PFSK-1 (cell line): ENCODE measurements around the gene COX6A1.

Experiments used
- FOXP2 ChIP-seq: optimal IDR thresholded peaks from 2 replicates; pipeline ENCODE3; 2011; ENCODE audit warnings: borderline replicate concordance, control low read depth, inconsistent platforms; ENCODE audit not compliant: insufficient read depth; ENCODE audit errors: extremely low read length, extremely low read depth
- POLR2AphosphoS5 ChIP-seq: IDR thresholded peaks from 2 replicates; pipeline ENCODE4 v1.6.1; 2012; ENCODE audit warnings: low read depth, mild to moderate bottlenecking, control low read depth, low read length, moderate library complexity
- REST ChIP-seq, 2 experiments: IDR thresholded peaks; 2 replicates each; pipeline versions ENCODE4 v1.6.1 to v1.8.0; 2011 to 2012; ENCODE audit warnings: low read depth in 2 of 2, low read length in 2 of 2, control low read depth in 1 of 2, inconsistent platforms in 1 of 2, mild to moderate bottlenecking in 1 of 2, moderate library complexity in 1 of 2; ENCODE audit not compliant: insufficient read depth in 1 of 2
- SIN3A ChIP-seq: IDR thresholded peaks from 2 replicates; pipeline ENCODE4 v1.6.1; 2012; ENCODE audit warnings: mild to moderate bottlenecking, low read length, moderate library complexity, borderline replicate concordance; ENCODE audit not compliant: insufficient read depth
- TAF1 ChIP-seq: IDR thresholded peaks from 2 replicates; pipeline ENCODE4 v1.6.1; 2012; ENCODE audit warnings: low read length, control low read depth, borderline replicate concordance; ENCODE audit not compliant: insufficient read depth

COX6A1 gene

GRCh38 chr12:120425797-120426196 is 12.1 kb upstream of the COX6A1 start:
- TF ChIP-seq FOXP2 (no peak), SIN3A (no peak), POLR2AphosphoS5 (no peak), TAF1 (no peak), REST (IDR thresholded peaks at IDR 0.05; ENCODE audit: insufficient read depth in 1 of 2, low read depth in 2 of 2, low read length in 2 of 2) (no peak)

- TF ChIP-seq SIN3A (no peak), FOXP2 (no peak), TAF1 (no peak), REST (IDR thresholded peaks at IDR 0.05; ENCODE audit: insufficient read depth in 1 of 2, low read depth in 2 of 2, low read length in 2 of 2) (no peak), POLR2AphosphoS5 (no peak)
Measured at GRCh38 chr12:120428597-120429229, 9.2 kb upstream of the COX6A1 start.

- TF ChIP-seq REST (IDR thresholded peaks at IDR 0.05; ENCODE audit: insufficient read depth in 1 of 2, low read depth in 2 of 2, low read length in 2 of 2) (no peak), FOXP2 (no peak), SIN3A (no peak), POLR2AphosphoS5 (no peak), TAF1 (no peak)
Measured at GRCh38 chr12:120429368-120429767, 8.5 kb upstream of the COX6A1 start.

- TF ChIP-seq SIN3A: no peak
- no peak for TF ChIP-seq TAF1
- TF ChIP-seq FOXP2: no peak
- no peak for TF ChIP-seq REST (IDR thresholded peaks at IDR 0.05; ENCODE audit: insufficient read depth in 1 of 2, low read depth in 2 of 2, low read length in 2 of 2)
- no peak for TF ChIP-seq POLR2AphosphoS5
Measured at GRCh38 chr12:120432772-120433525, 5.0 kb upstream of the COX6A1 start.
